Neural cell (in vitro differentiated cells): ENCODE data around the gene CYP26B1. TPM values are rescaled to one million over a fixed set of nuclear protein-coding genes. Genes with fewer than 3 reads are reported as not detected.

Experiments
- H2AFZ ChIP-seq: fragments of 200-600, 300-800 bp; sonication (generic), shearing (Covaris generic); 2 replicates; pipeline ENCODE4 v1.6.0; 2014; ENCODE audit warnings: low read depth, mild to moderate bottlenecking, antibody characterized with exemption, low read length, moderate library complexity
- H3F3A ChIP-seq: fragments of 200-600 bp; shearing (Covaris generic); 2 replicates; pipeline ENCODE4 v1.6.1; 2016; ENCODE audit warnings: mild to moderate bottlenecking, moderate library complexity, mixed read lengths, antibody characterized with exemption, low read length; ENCODE audit not compliant: insufficient read depth, poor library complexity, severe bottlenecking
- H3K27ac ChIP-seq: fragments of 200-600, 300-800 bp; sonication (generic), shearing (Covaris generic); 2 replicates; pipeline ENCODE4 v1.5.1; 2014; ENCODE audit warnings: mild to moderate bottlenecking, low read length, moderate library complexity
- H3K27me3 ChIP-seq: fragments of 300-800, 200-600 bp; sonication (generic), shearing (Covaris generic); 2 replicates; pipeline ENCODE4 v1.6.0; 2014; ENCODE audit warnings: mild to moderate bottlenecking, low read depth, low read length, moderate library complexity; ENCODE audit not compliant: insufficient read depth
- H3K36me3 ChIP-seq: fragments of 300-800, 200-600 bp; sonication (generic), shearing (Covaris generic); 2 replicates; pipeline ENCODE4 v1.5.1; 2014; ENCODE audit warnings: mild to moderate bottlenecking, antibody characterized with exemption, low read length, moderate library complexity; ENCODE audit not compliant: insufficient read depth
- H3K4me2 ChIP-seq: fragments of 300-800, 200-600 bp; sonication (generic), shearing (Covaris generic); 2 replicates; pipeline ENCODE4 v1.6.0; 2014; ENCODE audit warnings: mild to moderate bottlenecking, low read length
- H3K4me3 ChIP-seq: fragments of 300-800, 200-600 bp; sonication (generic), shearing (Covaris generic); 2 replicates; pipeline ENCODE4 v1.5.1; 2014; ENCODE audit warnings: mild to moderate bottlenecking, low read length, moderate library complexity
- H3K79me2 ChIP-seq: fragments of 200-600 bp; shearing (Covaris generic); replicated peaks from 2 replicates; pipeline ENCODE4 v1.6.0; 2014; ENCODE audit warnings: mild to moderate bottlenecking, low read length, moderate library complexity; ENCODE audit not compliant: insufficient read depth
- H3K9ac ChIP-seq: fragments of 300-800, 200-600 bp; sonication (generic), shearing (Covaris generic); 2 replicates; pipeline ENCODE4 v1.6.1; 2016; ENCODE audit warnings: mild to moderate bottlenecking, low read length, mixed read lengths
- H3K9me2 ChIP-seq: fragments of 200-600 bp; shearing (Covaris generic); 2 replicates; pipeline ENCODE4 v1.6.1; 2016; ENCODE audit warnings: mild to moderate bottlenecking, low read length, mixed read lengths; ENCODE audit not compliant: insufficient read depth
- H3K9me3 ChIP-seq: fragments of 200-600, 300-800 bp; sonication (generic), shearing (Covaris generic); 2 replicates; pipeline ENCODE4 v1.6.1; 2016; ENCODE audit warnings: mild to moderate bottlenecking, mixed run types, low read length, moderate library complexity, mixed read lengths
- H4K20me1 ChIP-seq: fragments of 200-600 bp; shearing (Covaris generic); 2 replicates; pipeline ENCODE4 v1.6.1; 2016; ENCODE audit warnings: mild to moderate bottlenecking, mixed run types; ENCODE audit not compliant: insufficient read depth
- EP300 ChIP-seq: fragments of 450-650 bp; conservative IDR thresholded peaks from 2 replicates; pipeline ENCODE4 v1.6.1; 2014; ENCODE audit warnings: antibody characterized with exemption, mild to moderate bottlenecking, moderate library complexity; ENCODE audit not compliant: poor library complexity, severe bottlenecking
- EZH2 ChIP-seq: fragments of 200-600, 300-800 bp; shearing (Covaris generic), sonication (generic); IDR thresholded peaks from 2 replicates; pipeline ENCODE4 v1.6.1; 2014; ENCODE audit warnings: antibody characterized with exemption, low read length, borderline replicate concordance, mild to moderate bottlenecking; ENCODE audit not compliant: insufficient read depth, poor library complexity, severe bottlenecking
- MXI1 ChIP-seq: fragments of 450-650 bp; conservative IDR thresholded peaks from 2 replicates; pipeline ENCODE4 v1.6.1; 2014; ENCODE audit warnings: antibody characterized with exemption, mild to moderate bottlenecking; ENCODE audit not compliant: poor library complexity, severe bottlenecking
- POLR2AphosphoS5 ChIP-seq: IDR thresholded peaks from 2 replicates; pipeline ENCODE4 v1.6.1; 2012
- RAD21 ChIP-seq: fragments of 450-650 bp; conservative IDR thresholded peaks from 2 replicates; pipeline ENCODE4 v1.6.1; 2014; ENCODE audit warnings: antibody characterized with exemption, mild to moderate bottlenecking, moderate library complexity
- SMC3 ChIP-seq: fragments of 450-650 bp; conservative IDR thresholded peaks from 2 replicates; pipeline ENCODE4 v1.6.1; 2014; ENCODE audit warnings: antibody characterized with exemption, mild to moderate bottlenecking, moderate library complexity; ENCODE audit not compliant: poor library complexity
- TAF1 ChIP-seq: IDR thresholded peaks from 2 replicates; pipeline ENCODE4 v1.6.1; 2012; ENCODE audit warnings: low read depth
- polyA plus RNA-seq: library from polyadenylated mRNA; depleted of rRNA; stranded (reverse); fragments of >200 nt; gene quantifications from 2 replicates; pipeline ENCODE4 v1.2.3, GENCODE V29; 2014
- TF ChIP-seq, protein P1 (sequence below): IDR thresholded peaks from 2 replicates; pipeline ENCODE4 v1.6.1; 2012; ENCODE audit warnings: borderline replicate concordance
- TF ChIP-seq, protein P2 (sequence below): fragments of 450-650 bp; IDR thresholded peaks from 2 replicates; pipeline ENCODE4 v1.5.1; 2014; ENCODE audit warnings: antibody characterized with exemption, mild to moderate bottlenecking, moderate library complexity; ENCODE audit not compliant: poor library complexity, severe bottlenecking

CYP26B1 gene
- polyA plus RNA-seq, 1 donor from 2014 or later, result 0.83 TPM

DNA sequence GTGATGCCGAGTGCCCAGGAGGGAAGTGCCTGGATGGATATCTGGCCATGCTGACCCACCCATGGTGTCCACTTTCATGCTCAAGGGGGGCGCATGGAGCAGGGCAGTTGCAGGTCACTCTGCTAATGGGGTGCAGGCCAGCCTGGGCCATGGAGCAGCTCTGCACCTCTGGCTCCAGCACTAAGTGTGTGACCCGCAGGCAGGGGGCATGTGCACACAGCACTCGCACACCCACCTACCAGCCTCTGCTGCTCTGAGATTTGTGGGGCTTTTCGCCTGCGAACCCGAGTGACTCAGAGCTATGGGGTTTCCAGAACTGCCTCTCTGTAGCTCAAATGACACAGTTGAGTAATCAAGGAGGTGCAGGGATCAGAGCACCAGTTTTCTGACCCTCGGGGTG is 66.2 kb downstream of the CYP26B1 start:
- H3F3A ChIP-seq, result no peaks in the 10 kb centered on the region
- H3K4me3 ChIP-seq, result no peak overlapping the region
- no peak overlapping the region for H3K27ac ChIP-seq
- H3K4me2 ChIP-seq, result no peak overlapping the region
- H3K9me2 ChIP-seq, result no peaks in the 10 kb centered on the region
- H3K9ac ChIP-seq, result no peak overlapping the region
- no peaks in the 10 kb centered on the region for H3K9me3 ChIP-seq
- H3K27me3 ChIP-seq, result no peaks in the 10 kb centered on the region
- TF ChIP-seq POLR2AphosphoS5, result no peak
- TF ChIP-seq RAD21, result no peak
- TF ChIP-seq, protein P1, sequence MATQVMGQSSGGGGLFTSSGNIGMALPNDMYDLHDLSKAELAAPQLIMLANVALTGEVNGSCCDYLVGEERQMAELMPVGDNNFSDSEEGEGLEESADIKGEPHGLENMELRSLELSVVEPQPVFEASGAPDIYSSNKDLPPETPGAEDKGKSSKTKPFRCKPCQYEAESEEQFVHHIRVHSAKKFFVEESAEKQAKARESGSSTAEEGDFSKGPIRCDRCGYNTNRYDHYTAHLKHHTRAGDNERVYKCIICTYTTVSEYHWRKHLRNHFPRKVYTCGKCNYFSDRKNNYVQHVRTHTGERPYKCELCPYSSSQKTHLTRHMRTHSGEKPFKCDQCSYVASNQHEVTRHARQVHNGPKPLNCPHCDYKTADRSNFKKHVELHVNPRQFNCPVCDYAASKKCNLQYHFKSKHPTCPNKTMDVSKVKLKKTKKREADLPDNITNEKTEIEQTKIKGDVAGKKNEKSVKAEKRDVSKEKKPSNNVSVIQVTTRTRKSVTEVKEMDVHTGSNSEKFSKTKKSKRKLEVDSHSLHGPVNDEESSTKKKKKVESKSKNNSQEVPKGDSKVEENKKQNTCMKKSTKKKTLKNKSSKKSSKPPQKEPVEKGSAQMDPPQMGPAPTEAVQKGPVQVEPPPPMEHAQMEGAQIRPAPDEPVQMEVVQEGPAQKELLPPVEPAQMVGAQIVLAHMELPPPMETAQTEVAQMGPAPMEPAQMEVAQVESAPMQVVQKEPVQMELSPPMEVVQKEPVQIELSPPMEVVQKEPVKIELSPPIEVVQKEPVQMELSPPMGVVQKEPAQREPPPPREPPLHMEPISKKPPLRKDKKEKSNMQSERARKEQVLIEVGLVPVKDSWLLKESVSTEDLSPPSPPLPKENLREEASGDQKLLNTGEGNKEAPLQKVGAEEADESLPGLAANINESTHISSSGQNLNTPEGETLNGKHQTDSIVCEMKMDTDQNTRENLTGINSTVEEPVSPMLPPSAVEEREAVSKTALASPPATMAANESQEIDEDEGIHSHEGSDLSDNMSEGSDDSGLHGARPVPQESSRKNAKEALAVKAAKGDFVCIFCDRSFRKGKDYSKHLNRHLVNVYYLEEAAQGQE, result no peak
- TF ChIP-seq EP300, result no peak
- no peak for TF ChIP-seq TAF1
- TF ChIP-seq EZH2, result no peak
- TF ChIP-seq, protein P2, sequence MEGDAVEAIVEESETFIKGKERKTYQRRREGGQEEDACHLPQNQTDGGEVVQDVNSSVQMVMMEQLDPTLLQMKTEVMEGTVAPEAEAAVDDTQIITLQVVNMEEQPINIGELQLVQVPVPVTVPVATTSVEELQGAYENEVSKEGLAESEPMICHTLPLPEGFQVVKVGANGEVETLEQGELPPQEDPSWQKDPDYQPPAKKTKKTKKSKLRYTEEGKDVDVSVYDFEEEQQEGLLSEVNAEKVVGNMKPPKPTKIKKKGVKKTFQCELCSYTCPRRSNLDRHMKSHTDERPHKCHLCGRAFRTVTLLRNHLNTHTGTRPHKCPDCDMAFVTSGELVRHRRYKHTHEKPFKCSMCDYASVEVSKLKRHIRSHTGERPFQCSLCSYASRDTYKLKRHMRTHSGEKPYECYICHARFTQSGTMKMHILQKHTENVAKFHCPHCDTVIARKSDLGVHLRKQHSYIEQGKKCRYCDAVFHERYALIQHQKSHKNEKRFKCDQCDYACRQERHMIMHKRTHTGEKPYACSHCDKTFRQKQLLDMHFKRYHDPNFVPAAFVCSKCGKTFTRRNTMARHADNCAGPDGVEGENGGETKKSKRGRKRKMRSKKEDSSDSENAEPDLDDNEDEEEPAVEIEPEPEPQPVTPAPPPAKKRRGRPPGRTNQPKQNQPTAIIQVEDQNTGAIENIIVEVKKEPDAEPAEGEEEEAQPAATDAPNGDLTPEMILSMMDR, result no peak
- no peak for TF ChIP-seq SMC3
- no peak for TF ChIP-seq MXI1
- no peak overlapping the region for H2AFZ ChIP-seq
- H3K36me3 ChIP-seq, result no peaks in the 10 kb centered on the region
- H3K79me2 ChIP-seq, result no peaks in the 10 kb centered on the region
- no peaks in the 10 kb centered on the region for H4K20me1 ChIP-seq

DNA sequence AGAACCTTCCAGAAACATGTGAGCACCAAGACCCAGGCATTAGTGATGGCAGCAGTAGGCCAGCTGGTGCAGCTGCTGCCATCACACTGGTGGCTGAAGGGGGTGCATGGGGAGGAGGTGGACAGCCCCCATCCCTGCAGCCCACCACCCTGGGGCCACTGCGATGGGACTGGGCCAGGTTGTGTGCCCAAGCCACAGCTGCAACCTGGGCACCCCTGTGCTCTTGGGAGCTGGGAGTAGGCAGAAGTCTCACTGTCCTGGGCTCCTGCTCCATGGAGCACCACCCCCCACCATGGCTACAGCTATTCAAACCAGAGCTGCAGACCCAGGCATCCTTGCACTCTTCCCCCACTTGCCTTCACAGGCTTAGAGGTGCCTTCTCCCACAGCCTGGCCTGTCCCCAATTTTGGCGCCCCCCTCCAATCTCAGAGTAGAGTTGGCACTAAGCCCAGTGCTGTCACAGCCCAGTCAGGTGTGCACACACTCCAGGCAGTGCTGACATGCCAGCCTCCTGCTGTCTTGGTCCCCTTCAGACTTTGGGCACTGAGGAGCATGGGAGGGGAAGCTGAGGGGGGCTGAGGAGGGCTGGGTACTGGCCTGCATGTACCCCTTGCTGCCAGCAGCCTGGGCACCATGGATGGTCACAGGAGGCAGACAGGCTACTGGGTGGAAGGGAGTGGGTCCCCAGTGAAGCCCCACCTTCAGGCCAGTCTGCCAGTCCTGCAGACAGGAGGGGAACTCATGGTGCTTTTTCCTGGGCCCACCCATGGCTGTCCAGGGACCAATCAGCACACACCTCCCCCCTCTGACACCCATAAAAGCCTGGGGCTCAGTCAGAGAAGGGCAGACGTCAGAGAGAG is 67.1 kb downstream of the CYP26B1 start:
- TF ChIP-seq TAF1 (no peak), SMC3 (no peak), MXI1 (no peak)
- H3K79me2 ChIP-seq, result no peaks in the 10 kb centered on the region
- no peaks in the 10 kb centered on the region for H3K9me2 ChIP-seq
- H4K20me1 ChIP-seq, result no peaks in the 10 kb centered on the region
- no peak overlapping the region for H3K27ac ChIP-seq
- no peak overlapping the region for H2AFZ ChIP-seq
- H3K4me2 ChIP-seq, result no peak overlapping the region
- H3K27me3 ChIP-seq, result no peaks in the 10 kb centered on the region
- H3F3A ChIP-seq, result no peaks in the 10 kb centered on the region
- H3K36me3 ChIP-seq, result no peaks in the 10 kb centered on the region
- H3K9me3 ChIP-seq, result no peaks in the 10 kb centered on the region
- H3K4me3 ChIP-seq, result no peak overlapping the region
- H3K9ac ChIP-seq, result no peak overlapping the region
